Neural cell (in vitro differentiated cells): Measurements from ENCODE around the gene RAI14. TPM values are rescaled to one million over a fixed set of nuclear protein-coding genes. Genes with fewer than 3 reads are reported as not detected.

Source experiments
- H2AFZ ChIP-seq: fragments of 200-600, 300-800 bp; sonication (generic), shearing (Covaris generic); 2 replicates; pipeline ENCODE4 v1.6.0; 2014; ENCODE audit warnings: low read depth, mild to moderate bottlenecking, antibody characterized with exemption, low read length, moderate library complexity
- H3F3A ChIP-seq: fragments of 200-600 bp; shearing (Covaris generic); 2 replicates; pipeline ENCODE4 v1.6.1; 2016; ENCODE audit warnings: mild to moderate bottlenecking, moderate library complexity, mixed read lengths, antibody characterized with exemption, low read length; ENCODE audit not compliant: insufficient read depth, poor library complexity, severe bottlenecking
- H3K27ac ChIP-seq: fragments of 200-600, 300-800 bp; sonication (generic), shearing (Covaris generic); 2 replicates; pipeline ENCODE4 v1.5.1; 2014; ENCODE audit warnings: mild to moderate bottlenecking, low read length, moderate library complexity
- H3K27me3 ChIP-seq: fragments of 300-800, 200-600 bp; sonication (generic), shearing (Covaris generic); 2 replicates; pipeline ENCODE4 v1.6.0; 2014; ENCODE audit warnings: mild to moderate bottlenecking, low read depth, low read length, moderate library complexity; ENCODE audit not compliant: insufficient read depth
- H3K36me3 ChIP-seq: fragments of 300-800, 200-600 bp; sonication (generic), shearing (Covaris generic); 2 replicates; pipeline ENCODE4 v1.5.1; 2014; ENCODE audit warnings: mild to moderate bottlenecking, antibody characterized with exemption, low read length, moderate library complexity; ENCODE audit not compliant: insufficient read depth
- H3K4me2 ChIP-seq: fragments of 300-800, 200-600 bp; sonication (generic), shearing (Covaris generic); 2 replicates; pipeline ENCODE4 v1.6.0; 2014; ENCODE audit warnings: mild to moderate bottlenecking, low read length
- H3K4me3 ChIP-seq: fragments of 300-800, 200-600 bp; sonication (generic), shearing (Covaris generic); 2 replicates; pipeline ENCODE4 v1.5.1; 2014; ENCODE audit warnings: mild to moderate bottlenecking, low read length, moderate library complexity
- H3K79me2 ChIP-seq: fragments of 200-600 bp; shearing (Covaris generic); replicated peaks from 2 replicates; pipeline ENCODE4 v1.6.0; 2014; ENCODE audit warnings: mild to moderate bottlenecking, low read length, moderate library complexity; ENCODE audit not compliant: insufficient read depth
- H3K9ac ChIP-seq: fragments of 300-800, 200-600 bp; sonication (generic), shearing (Covaris generic); 2 replicates; pipeline ENCODE4 v1.6.1; 2016; ENCODE audit warnings: mild to moderate bottlenecking, low read length, mixed read lengths
- H3K9me2 ChIP-seq: fragments of 200-600 bp; shearing (Covaris generic); 2 replicates; pipeline ENCODE4 v1.6.1; 2016; ENCODE audit warnings: mild to moderate bottlenecking, low read length, mixed read lengths; ENCODE audit not compliant: insufficient read depth
- H3K9me3 ChIP-seq: fragments of 200-600, 300-800 bp; sonication (generic), shearing (Covaris generic); 2 replicates; pipeline ENCODE4 v1.6.1; 2016; ENCODE audit warnings: mild to moderate bottlenecking, mixed run types, low read length, moderate library complexity, mixed read lengths
- H4K20me1 ChIP-seq: fragments of 200-600 bp; shearing (Covaris generic); 2 replicates; pipeline ENCODE4 v1.6.1; 2016; ENCODE audit warnings: mild to moderate bottlenecking, mixed run types; ENCODE audit not compliant: insufficient read depth
- EP300 ChIP-seq: fragments of 450-650 bp; conservative IDR thresholded peaks from 2 replicates; pipeline ENCODE4 v1.6.1; 2014; ENCODE audit warnings: antibody characterized with exemption, mild to moderate bottlenecking, moderate library complexity; ENCODE audit not compliant: poor library complexity, severe bottlenecking
- EZH2 ChIP-seq: fragments of 200-600, 300-800 bp; shearing (Covaris generic), sonication (generic); IDR thresholded peaks from 2 replicates; pipeline ENCODE4 v1.6.1; 2014; ENCODE audit warnings: antibody characterized with exemption, low read length, borderline replicate concordance, mild to moderate bottlenecking; ENCODE audit not compliant: insufficient read depth, poor library complexity, severe bottlenecking
- MXI1 ChIP-seq: fragments of 450-650 bp; conservative IDR thresholded peaks from 2 replicates; pipeline ENCODE4 v1.6.1; 2014; ENCODE audit warnings: antibody characterized with exemption, mild to moderate bottlenecking; ENCODE audit not compliant: poor library complexity, severe bottlenecking
- POLR2AphosphoS5 ChIP-seq: IDR thresholded peaks from 2 replicates; pipeline ENCODE4 v1.6.1; 2012
- RAD21 ChIP-seq: fragments of 450-650 bp; conservative IDR thresholded peaks from 2 replicates; pipeline ENCODE4 v1.6.1; 2014; ENCODE audit warnings: antibody characterized with exemption, mild to moderate bottlenecking, moderate library complexity
- SMC3 ChIP-seq: fragments of 450-650 bp; conservative IDR thresholded peaks from 2 replicates; pipeline ENCODE4 v1.6.1; 2014; ENCODE audit warnings: antibody characterized with exemption, mild to moderate bottlenecking, moderate library complexity; ENCODE audit not compliant: poor library complexity
- TAF1 ChIP-seq: IDR thresholded peaks from 2 replicates; pipeline ENCODE4 v1.6.1; 2012; ENCODE audit warnings: low read depth
- polyA plus RNA-seq: library from polyadenylated mRNA; depleted of rRNA; stranded (reverse); fragments of >200 nt; gene quantifications from 2 replicates; pipeline ENCODE4 v1.2.3, GENCODE V29; 2014
- TF ChIP-seq, protein P1 (sequence below): IDR thresholded peaks from 2 replicates; pipeline ENCODE4 v1.6.1; 2012; ENCODE audit warnings: borderline replicate concordance
- TF ChIP-seq, protein P2 (sequence below): fragments of 450-650 bp; IDR thresholded peaks from 2 replicates; pipeline ENCODE4 v1.5.1; 2014; ENCODE audit warnings: antibody characterized with exemption, mild to moderate bottlenecking, moderate library complexity; ENCODE audit not compliant: poor library complexity, severe bottlenecking

Gene RAI14
- polyA plus RNA-seq, 1 donor from 2014 or later, result 7.8 TPM

GRCh38 chr5:34748431-34748830, 92.3 kb downstream of the RAI14 start (continued):
- TF ChIP-seq RAD21, result no peak
- TF ChIP-seq SMC3, result no peak

- Histone ChIP-seq H3K9ac (no peak overlapping the region), H3K79me2 (no peaks in the 10 kb centered on the region), H4K20me1 (no peaks in the 10 kb centered on the region), H3K27me3 (no peaks in the 10 kb centered on the region), H3K4me3 (no peak overlapping the region), H3K9me2 (no peaks in the 10 kb centered on the region), H2AFZ (no peak overlapping the region), H3K4me2 (no peak overlapping the region), H3K9me3 (no peaks in the 10 kb centered on the region), H3F3A (no peaks in the 10 kb centered on the region), H3K36me3 (no peaks in the 10 kb centered on the region), H3K27ac (no peak overlapping the region)
- TF ChIP-seq EZH2, result no peak
- TF ChIP-seq, protein P1, sequence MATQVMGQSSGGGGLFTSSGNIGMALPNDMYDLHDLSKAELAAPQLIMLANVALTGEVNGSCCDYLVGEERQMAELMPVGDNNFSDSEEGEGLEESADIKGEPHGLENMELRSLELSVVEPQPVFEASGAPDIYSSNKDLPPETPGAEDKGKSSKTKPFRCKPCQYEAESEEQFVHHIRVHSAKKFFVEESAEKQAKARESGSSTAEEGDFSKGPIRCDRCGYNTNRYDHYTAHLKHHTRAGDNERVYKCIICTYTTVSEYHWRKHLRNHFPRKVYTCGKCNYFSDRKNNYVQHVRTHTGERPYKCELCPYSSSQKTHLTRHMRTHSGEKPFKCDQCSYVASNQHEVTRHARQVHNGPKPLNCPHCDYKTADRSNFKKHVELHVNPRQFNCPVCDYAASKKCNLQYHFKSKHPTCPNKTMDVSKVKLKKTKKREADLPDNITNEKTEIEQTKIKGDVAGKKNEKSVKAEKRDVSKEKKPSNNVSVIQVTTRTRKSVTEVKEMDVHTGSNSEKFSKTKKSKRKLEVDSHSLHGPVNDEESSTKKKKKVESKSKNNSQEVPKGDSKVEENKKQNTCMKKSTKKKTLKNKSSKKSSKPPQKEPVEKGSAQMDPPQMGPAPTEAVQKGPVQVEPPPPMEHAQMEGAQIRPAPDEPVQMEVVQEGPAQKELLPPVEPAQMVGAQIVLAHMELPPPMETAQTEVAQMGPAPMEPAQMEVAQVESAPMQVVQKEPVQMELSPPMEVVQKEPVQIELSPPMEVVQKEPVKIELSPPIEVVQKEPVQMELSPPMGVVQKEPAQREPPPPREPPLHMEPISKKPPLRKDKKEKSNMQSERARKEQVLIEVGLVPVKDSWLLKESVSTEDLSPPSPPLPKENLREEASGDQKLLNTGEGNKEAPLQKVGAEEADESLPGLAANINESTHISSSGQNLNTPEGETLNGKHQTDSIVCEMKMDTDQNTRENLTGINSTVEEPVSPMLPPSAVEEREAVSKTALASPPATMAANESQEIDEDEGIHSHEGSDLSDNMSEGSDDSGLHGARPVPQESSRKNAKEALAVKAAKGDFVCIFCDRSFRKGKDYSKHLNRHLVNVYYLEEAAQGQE, result no peak
- TF ChIP-seq POLR2AphosphoS5, result no peak
- no peak for TF ChIP-seq MXI1
- TF ChIP-seq EP300, result no peak
- TF ChIP-seq TAF1, result no peak
- no peak for TF ChIP-seq SMC3
- TF ChIP-seq, protein P2, sequence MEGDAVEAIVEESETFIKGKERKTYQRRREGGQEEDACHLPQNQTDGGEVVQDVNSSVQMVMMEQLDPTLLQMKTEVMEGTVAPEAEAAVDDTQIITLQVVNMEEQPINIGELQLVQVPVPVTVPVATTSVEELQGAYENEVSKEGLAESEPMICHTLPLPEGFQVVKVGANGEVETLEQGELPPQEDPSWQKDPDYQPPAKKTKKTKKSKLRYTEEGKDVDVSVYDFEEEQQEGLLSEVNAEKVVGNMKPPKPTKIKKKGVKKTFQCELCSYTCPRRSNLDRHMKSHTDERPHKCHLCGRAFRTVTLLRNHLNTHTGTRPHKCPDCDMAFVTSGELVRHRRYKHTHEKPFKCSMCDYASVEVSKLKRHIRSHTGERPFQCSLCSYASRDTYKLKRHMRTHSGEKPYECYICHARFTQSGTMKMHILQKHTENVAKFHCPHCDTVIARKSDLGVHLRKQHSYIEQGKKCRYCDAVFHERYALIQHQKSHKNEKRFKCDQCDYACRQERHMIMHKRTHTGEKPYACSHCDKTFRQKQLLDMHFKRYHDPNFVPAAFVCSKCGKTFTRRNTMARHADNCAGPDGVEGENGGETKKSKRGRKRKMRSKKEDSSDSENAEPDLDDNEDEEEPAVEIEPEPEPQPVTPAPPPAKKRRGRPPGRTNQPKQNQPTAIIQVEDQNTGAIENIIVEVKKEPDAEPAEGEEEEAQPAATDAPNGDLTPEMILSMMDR, result no peak
These were observed 93.3 kb downstream of the RAI14 start for GRCh38 chr5:34749431-34749873.

- H4K20me1 ChIP-seq, result no peaks in the 10 kb centered on the region
- H3K27me3 ChIP-seq, result no peaks in the 10 kb centered on the region
- H3K4me2 ChIP-seq, result no peak overlapping the region
- no peak overlapping the region for H3K4me3 ChIP-seq
- H3K79me2 ChIP-seq, result peaks cover 3% of the 10 kb centered on the region
- H3K9me3 ChIP-seq, result no peaks in the 10 kb centered on the region
- H3K36me3 ChIP-seq, result no peaks in the 10 kb centered on the region
- no peak overlapping the region for H3K27ac ChIP-seq
- no peaks in the 10 kb centered on the region for H3F3A ChIP-seq
- no peak overlapping the region for H2AFZ ChIP-seq
- no peaks in the 10 kb centered on the region for H3K9me2 ChIP-seq
- TF ChIP-seq, protein P2, result no peak
- TF ChIP-seq, protein P1, result no peak
- no peak for TF ChIP-seq SMC3
- TF ChIP-seq RAD21, result no peak
- TF ChIP-seq EP300, result no peak
- TF ChIP-seq MXI1, result no peak
- no peak for TF ChIP-seq POLR2AphosphoS5
- no peak for TF ChIP-seq TAF1
- TF ChIP-seq EZH2, result no peak
- no peak overlapping the region for H3K9ac ChIP-seq
These were observed 94.1 kb downstream of the RAI14 start for GRCh38 chr5:34750206-34750605.
